Activated CD4-positive, alpha-beta memory T cell treated with anti-CD3 and anti-CD28 coated beads for 36 hours (primary cell): ENCODE measurements around the gene BTBD19. TPM values are rescaled to one million over a fixed set of nuclear protein-coding genes. Genes with fewer than 3 reads are reported as not detected.

Experiments used
- CTCF ChIA-PET: fragments of 350-600 bp; sonication (Branson Sonifier 250); formaldehyde crosslinking; loops from one replicate; lab custom pipeline; 2021; ENCODE audit warnings: antibody characterized with exemption, inconsistent platforms; lab: Charles Lee
- POLR2A ChIA-PET: fragments of 350-600 bp; sonication (Branson Sonifier 250); formaldehyde crosslinking; loops from one replicate; lab custom pipeline; 2021; ENCODE audit warnings: antibody characterized with exemption; lab: Charles Lee
- DNase-seq: peaks from one replicate; pipeline ENCODE4 v3.0.0-alpha.2; 2020
- H3K27ac Mint-ChIP-seq: one replicate; pipeline ENCODE4 v1.8.0; 2021; ENCODE audit warnings: mixed read lengths
- H3K27me3 Mint-ChIP-seq: one replicate; pipeline ENCODE4 v1.8.0; 2021; ENCODE audit warnings: mixed read lengths
- H3K36me3 Mint-ChIP-seq: one replicate; pipeline ENCODE4 v1.8.0; 2021; ENCODE audit warnings: mixed read lengths
- H3K4me1 Mint-ChIP-seq: one replicate; pipeline ENCODE4 v1.8.0; 2021; ENCODE audit warnings: low read depth, mixed read lengths
- H3K4me3 Mint-ChIP-seq: one replicate; pipeline ENCODE4 v1.8.0; 2021; ENCODE audit warnings: mild to moderate bottlenecking, mixed read lengths
- H3K9me3 Mint-ChIP-seq: one replicate; pipeline ENCODE4 v1.8.0; 2021; ENCODE audit warnings: mixed read lengths
- intact Hi-C: fragments of 100-400 bp; cut with micrococcal nuclease; formaldehyde crosslinking; loops from one replicate; pipeline ENCODE4 v1.15.1; 2023
- total RNA-seq, 2 experiments: library from RNA; stranded (reverse); gene quantifications; one replicate each; pipeline ENCODE4 v1.2.3, GENCODE V29; 2021

Gene BTBD19
- total RNA-seq, 2 experiments from 2014 or later, result 35.2 to 38.6 TPM

DNA sequence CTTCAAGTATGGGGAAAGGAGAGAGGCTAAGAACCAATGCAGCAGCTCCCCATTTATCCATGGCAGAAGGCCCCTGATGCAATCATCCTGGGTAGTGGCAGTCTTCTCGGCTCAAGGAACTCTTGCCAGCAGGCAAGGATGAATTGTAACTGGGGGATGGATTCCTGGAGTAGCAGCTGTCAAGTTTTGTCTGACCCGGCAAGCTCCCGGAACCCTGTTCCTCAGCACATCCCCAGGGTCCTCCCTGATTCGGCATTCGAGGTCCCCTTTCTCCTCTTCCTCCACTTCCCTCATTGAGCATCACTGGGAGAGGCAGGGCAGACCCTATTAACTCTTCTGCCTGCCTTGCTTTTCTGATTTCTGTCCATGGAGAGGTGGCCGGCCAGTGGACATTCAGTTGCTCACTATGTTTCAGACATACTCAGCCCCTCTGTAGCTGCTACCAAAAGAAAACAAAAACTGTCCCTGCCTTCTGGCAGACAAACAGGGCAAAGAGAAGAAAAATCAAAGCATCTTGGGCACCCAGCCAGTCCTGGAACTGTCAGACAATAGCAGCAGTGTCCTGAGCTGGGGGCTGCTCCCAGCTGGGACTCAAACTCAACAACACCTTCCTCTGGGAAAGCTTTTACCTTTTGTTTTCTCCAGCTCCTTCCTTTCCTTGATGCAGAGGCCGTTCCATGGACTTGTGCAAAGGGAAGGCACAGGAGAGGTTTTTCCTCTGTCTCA lies 40.3 kb downstream of the BTBD19 start:
- Mint-ChIP-seq H3K36me3 (peaks cover 8% of the 10 kb centered on the region), H3K27me3 (no peaks in the 10 kb centered on the region), H3K4me3 (no peak overlapping the region), H3K9me3 (no peaks in the 10 kb centered on the region), H3K4me1 (peaks cover 12% of the 10 kb centered on the region), H3K27ac (no peak overlapping the region)
- ChIA-PET POLR2A (no interaction called here), CTCF (interaction anchor here (1.4 to 1.6 kb wide), 2 partner anchors 13 to 56 kb away, joined by 3 to 11 read pairs; no protein-coding TSS in a partner anchor)
- DNase-seq, result no peak
- intact Hi-C loops, result no loop called here

- H3K4me3 Mint-ChIP-seq, result no peak overlapping the region
- POLR2A ChIA-PET, result no interaction called here
- H3K27ac Mint-ChIP-seq, result no peak overlapping the region
Observed at GRCh38 chr1:44849575-44850132, 41.3 kb downstream of the BTBD19 start.

GRCh38 chr1:44851308-44851707 lies 43.0 kb downstream of the BTBD19 start:
- no peaks in the 10 kb centered on the region for H3K27me3 Mint-ChIP-seq
- no peak overlapping the region for H3K27ac Mint-ChIP-seq
- CTCF ChIA-PET, result interaction anchor here (0.6 to 1.1 kb wide), 2 partner anchors 17 to 442 kb away, joined by 3 read pairs; no protein-coding TSS in a partner anchor
- no peaks in the 10 kb centered on the region for H3K9me3 Mint-ChIP-seq
- POLR2A ChIA-PET, result no interaction called here
- H3K4me3 Mint-ChIP-seq, result no peak overlapping the region
- no peak for DNase-seq
- H3K36me3 Mint-ChIP-seq, result peaks cover 18% of the 10 kb centered on the region
- H3K4me1 Mint-ChIP-seq, result peaks cover 12% of the 10 kb centered on the region
- intact Hi-C loops, result no loop called here

More at GRCh38 chr1:44849575-44850132, 41.3 kb downstream of the BTBD19 start:
- Mint-ChIP-seq H3K9me3 (no peaks in the 10 kb centered on the region), H3K27me3 (no peaks in the 10 kb centered on the region), H3K4me1 (peaks cover 12% of the 10 kb centered on the region), H3K36me3 (peaks cover 12% of the 10 kb centered on the region)
- CTCF ChIA-PET, result interaction anchor here (0.6 kb wide), 1 partner anchor 31 kb away, joined by 4 read pairs; no protein-coding TSS in a partner anchor
- intact Hi-C loops, result no loop called here
- no peak for DNase-seq

DNA sequence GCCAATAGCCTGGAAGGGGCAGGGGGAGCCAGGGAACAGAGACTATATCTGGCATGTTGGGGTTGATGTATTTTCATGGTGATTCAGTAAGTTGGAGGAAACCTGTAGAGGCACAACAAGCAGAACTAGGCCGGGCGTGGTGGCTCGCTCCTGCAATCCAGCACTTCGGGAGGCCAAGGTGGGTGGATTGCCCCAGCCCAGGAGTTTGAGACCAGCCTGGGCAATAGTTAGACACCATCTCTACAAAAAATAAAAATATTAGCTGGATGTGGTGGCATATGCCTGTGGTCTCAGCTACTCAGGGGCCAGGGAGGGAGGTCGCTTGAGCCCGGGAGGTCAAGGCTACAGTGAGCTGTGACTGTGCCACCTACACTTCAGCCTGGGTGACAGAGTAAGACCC lies 44.9 kb downstream of the BTBD19 start:
- no peak overlapping the region for H3K4me3 Mint-ChIP-seq
- H3K27ac Mint-ChIP-seq, result no peak overlapping the region
- H3K9me3 Mint-ChIP-seq, result no peaks in the 10 kb centered on the region
- ChIA-PET POLR2A (no interaction called here), CTCF (interaction anchor here (1.0 kb wide), 1 partner anchor 17 kb away, joined by 3 read pairs; no protein-coding TSS in a partner anchor)
- peaks cover 24% of the 10 kb centered on the region for H3K36me3 Mint-ChIP-seq
- DNase-seq, result no peak
- peaks cover 12% of the 10 kb centered on the region for H3K4me1 Mint-ChIP-seq
- no peaks in the 10 kb centered on the region for H3K27me3 Mint-ChIP-seq
- intact Hi-C loops, result no loop called here

GRCh38 chr1:44854970-44855369 lies 46.6 kb downstream of the BTBD19 start:
- POLR2A ChIA-PET, result no interaction called here
- Mint-ChIP-seq H3K27ac (no peak overlapping the region), H3K4me3 (no peak overlapping the region), H3K4me1 (peaks cover 4% of the 10 kb centered on the region), H3K36me3 (peaks cover 21% of the 10 kb centered on the region), H3K9me3 (no peaks in the 10 kb centered on the region), H3K27me3 (no peaks in the 10 kb centered on the region)
- CTCF ChIA-PET, result interaction anchor here (0.7 kb wide), 1 partner anchor 17 kb away, joined by 4 read pairs; no protein-coding TSS in a partner anchor
- intact Hi-C loops, result no loop called here
- DNase-seq, result no peak

DNA sequence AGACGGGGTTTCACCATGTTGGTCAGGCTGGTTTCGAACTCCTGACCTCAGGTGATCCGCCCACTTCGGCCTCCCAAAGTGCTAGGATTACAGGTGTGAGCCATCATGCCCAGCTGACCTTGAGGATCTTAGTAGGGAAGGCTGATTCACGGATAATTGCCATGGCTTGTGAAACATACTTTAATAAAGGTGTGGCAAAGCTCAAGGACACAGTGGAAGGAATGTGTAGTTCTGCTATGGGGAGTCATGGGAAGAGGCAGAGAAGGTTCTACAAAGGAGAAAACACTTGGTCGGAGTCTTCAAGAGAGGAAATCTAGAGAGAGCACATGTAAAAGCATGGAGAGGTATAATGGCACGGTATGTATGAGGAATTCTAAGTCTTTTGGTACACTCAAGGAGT lies 47.4 kb downstream of the BTBD19 start:
- H3K4me1 Mint-ChIP-seq, result no peaks in the 10 kb centered on the region
- H3K36me3 Mint-ChIP-seq, result peaks cover 18% of the 10 kb centered on the region
- intact Hi-C loops, result no loop called here
- no peak overlapping the region for H3K27ac Mint-ChIP-seq
- POLR2A ChIA-PET, result no interaction called here
- no peak overlapping the region for H3K4me3 Mint-ChIP-seq
- CTCF ChIA-PET, result no interaction called here
- no peak for DNase-seq
- H3K27me3 Mint-ChIP-seq, result no peaks in the 10 kb centered on the region
- no peaks in the 10 kb centered on the region for H3K9me3 Mint-ChIP-seq

- intact Hi-C loops, result no loop called here
- Mint-ChIP-seq H3K27ac (no peak overlapping the region), H3K9me3 (no peaks in the 10 kb centered on the region), H3K4me1 (no peaks in the 10 kb centered on the region), H3K36me3 (peaks cover 18% of the 10 kb centered on the region), H3K27me3 (no peaks in the 10 kb centered on the region), H3K4me3 (no peak overlapping the region)
- ChIA-PET POLR2A (interaction anchor here (0.6 kb wide), 1 partner anchor 326 kb away, joined by 3 read pairs; no protein-coding TSS in a partner anchor), CTCF (no interaction called here)
- no peak for DNase-seq
Observed at GRCh38 chr1:44857446-44857845, 49.1 kb downstream of the BTBD19 start.

- DNase-seq, result no peak
- intact Hi-C loops, result no loop called here
- H3K27ac Mint-ChIP-seq, result no peak overlapping the region
- H3K36me3 Mint-ChIP-seq, result peaks cover 16% of the 10 kb centered on the region
- no peaks in the 10 kb centered on the region for H3K27me3 Mint-ChIP-seq
- no peaks in the 10 kb centered on the region for H3K9me3 Mint-ChIP-seq
- POLR2A ChIA-PET, result no interaction called here
- H3K4me3 Mint-ChIP-seq, result no peak overlapping the region
- peaks cover 4% of the 10 kb centered on the region for H3K4me1 Mint-ChIP-seq
- CTCF ChIA-PET, result no interaction called here
Observed at GRCh38 chr1:44860331-44860730, 52.0 kb downstream of the BTBD19 start.

DNA sequence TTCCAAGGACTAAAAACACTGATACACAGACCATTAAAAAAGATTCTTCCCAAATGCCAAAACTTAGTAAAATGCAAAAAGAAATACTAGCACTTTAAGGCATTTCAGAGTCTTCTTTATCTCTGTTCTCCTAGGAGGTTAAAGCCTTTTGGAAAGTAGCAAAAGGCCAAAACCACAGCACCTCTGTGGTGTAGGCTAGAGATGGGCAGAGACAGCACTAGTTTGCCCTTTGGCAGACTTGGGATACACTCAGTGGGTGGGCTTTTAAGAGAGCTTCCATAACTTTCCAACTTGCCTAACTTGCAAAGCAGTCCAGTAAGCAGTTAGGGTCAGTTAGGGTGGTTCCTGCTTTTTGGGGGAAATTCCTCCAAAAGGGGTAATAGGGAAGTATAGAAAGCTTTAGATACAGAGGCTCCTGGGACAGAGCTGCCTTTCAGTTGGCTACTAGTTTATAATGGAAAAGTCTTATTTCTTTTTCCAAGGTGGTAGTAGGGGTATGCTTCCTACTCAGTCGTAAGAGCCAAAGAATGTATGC lies 52.6 kb downstream of the BTBD19 start:
- Mint-ChIP-seq H3K27ac (no peak overlapping the region), H3K27me3 (no peaks in the 10 kb centered on the region), H3K4me3 (no peak overlapping the region), H3K36me3 (peaks cover 12% of the 10 kb centered on the region), H3K9me3 (no peaks in the 10 kb centered on the region), H3K4me1 (peaks cover 4% of the 10 kb centered on the region)
- no peak for DNase-seq
- intact Hi-C loops, result no loop called here
- CTCF ChIA-PET, result no interaction called here
- POLR2A ChIA-PET, result no interaction called here

DNA sequence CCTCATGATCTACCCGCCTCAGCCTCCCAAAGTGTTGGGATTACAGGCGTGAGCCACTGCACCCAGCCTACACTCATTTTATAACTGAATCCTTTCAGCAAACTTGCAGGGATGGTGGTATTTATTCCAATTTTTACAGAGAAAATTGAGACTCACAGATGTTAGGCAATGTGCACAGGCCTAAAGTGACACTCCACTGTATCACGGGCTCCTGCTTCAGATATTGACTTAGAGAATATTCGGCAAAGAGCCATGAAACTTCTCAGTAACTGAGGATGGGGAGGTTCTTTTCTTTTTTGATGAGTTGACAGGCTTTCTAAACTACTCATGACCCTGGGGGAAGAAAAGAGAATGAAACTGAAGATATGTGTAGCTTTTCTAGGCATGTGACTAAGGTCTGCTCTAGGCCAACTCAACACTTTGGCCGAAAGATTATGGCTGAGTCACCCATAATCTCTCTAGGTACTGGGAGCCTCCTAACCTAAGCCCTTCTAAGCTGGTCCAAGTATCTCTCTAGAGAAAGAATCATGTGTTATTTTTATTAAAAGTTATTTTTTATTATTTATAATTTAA lies 54.6 kb downstream of the BTBD19 start:
- POLR2A ChIA-PET, result no interaction called here
- Mint-ChIP-seq H3K36me3 (peaks cover 9% of the 10 kb centered on the region), H3K27ac (no peak overlapping the region), H3K4me3 (no peak overlapping the region), H3K27me3 (no peaks in the 10 kb centered on the region), H3K9me3 (no peaks in the 10 kb centered on the region), H3K4me1 (peaks cover 4% of the 10 kb centered on the region)
- intact Hi-C loops, result no loop called here
- no peak for DNase-seq
- CTCF ChIA-PET, result interaction anchor here (0.8 to 1.5 kb wide), 3 partner anchors 9 to 210 kb away, joined by 3 read pairs; no protein-coding TSS in a partner anchor
